ENCODE data around the gene MBOAT2. TPM values are rescaled to one million over a fixed set of nuclear protein-coding genes. Genes with fewer than 3 reads are reported as not detected.
"Not testable (repeated sequence)": the region's sequence is repeated elsewhere in the genome, so short reads cannot be mapped to it uniquely, and the experiment has no call there.

MBOAT2 gene
- total RNA-seq: 17.4 and 30.5 TPM in 2 replicates
- polyA plus RNA-seq (2012): 23.2 TPM

GRCh38 chr2:9003616-9004337 is at the start of gene MBOAT2:
Gene MBOAT2 (minus strand): TSS chr2:9003684. CDS start chr2:9003614, 70 bp downstream.
- peak; percentile 90 for DNase-seq (ENCODE audit: low read depth)

- no peak for DNase-seq (ENCODE audit: low read depth)
Observed at GRCh38 chr2:9052821-9053533, 49.5 kb upstream of the MBOAT2 start.

GRCh38 chr2:9051451-9051850 is 48.0 kb upstream of the MBOAT2 start:
- not testable (repeated sequence) for DNase-seq (ENCODE audit: low read depth)

- no peak for DNase-seq (ENCODE audit: low read depth)
Observed at GRCh38 chr2:9050122-9050809, 46.8 kb upstream of the MBOAT2 start.

- no peak for DNase-seq (ENCODE audit: low read depth)
Observed at GRCh38 chr2:9045595-9045994, 42.1 kb upstream of the MBOAT2 start.

GRCh38 chr2:9043491-9043890 is 40.0 kb upstream of the MBOAT2 start:
- not testable (repeated sequence) for DNase-seq (ENCODE audit: low read depth)

GRCh38 chr2:9037166-9037565 is 33.7 kb upstream of the MBOAT2 start:
- no peak for DNase-seq (ENCODE audit: low read depth)

- DNase-seq (ENCODE audit: low read depth): no peak
Observed at GRCh38 chr2:9033385-9034168, 30.1 kb upstream of the MBOAT2 start.

GRCh38 chr2:9032536-9033255 is 29.2 kb upstream of the MBOAT2 start:
- DNase-seq (ENCODE audit: low read depth): no peak

GRCh38 chr2:9032121-9032520 is 28.6 kb upstream of the MBOAT2 start:
- DNase-seq (ENCODE audit: low read depth): no peak

- DNase-seq (ENCODE audit: low read depth): no peak
Observed at GRCh38 chr2:9031246-9031645, 27.8 kb upstream of the MBOAT2 start.

GRCh38 chr2:9030841-9031240 is 27.4 kb upstream of the MBOAT2 start:
- DNase-seq (ENCODE audit: low read depth): no peak

- no peak for DNase-seq (ENCODE audit: low read depth)
Observed at GRCh38 chr2:9030190-9030589, 26.7 kb upstream of the MBOAT2 start.

GRCh38 chr2:9029721-9030120 is 26.2 kb upstream of the MBOAT2 start:
- DNase-seq (ENCODE audit: low read depth): no peak

- no peak for DNase-seq (ENCODE audit: low read depth)
Observed at GRCh38 chr2:9027884-9028283, 24.4 kb upstream of the MBOAT2 start.

GRCh38 chr2:9025746-9026145 is 22.3 kb upstream of the MBOAT2 start:
- no peak for DNase-seq (ENCODE audit: low read depth)

GRCh38 chr2:9024575-9024974 is 21.1 kb upstream of the MBOAT2 start:
- DNase-seq (ENCODE audit: low read depth): no peak

- DNase-seq (ENCODE audit: low read depth): peak; percentile 29
Observed at GRCh38 chr2:9021563-9022211, 18.2 kb upstream of the MBOAT2 start.

GRCh38 chr2:9020267-9020666 is 16.8 kb upstream of the MBOAT2 start:
- no peak for DNase-seq (ENCODE audit: low read depth)

GRCh38 chr2:9018534-9018933 is 15.1 kb upstream of the MBOAT2 start:
- no peak for DNase-seq (ENCODE audit: low read depth)
